Activated T-cell treated with anti-CD3 and anti-CD28 coated beads for 4 hours (primary cell): Measurements from ENCODE around the gene CTNND2.
"Not testable (repeated sequence)": the region's sequence is repeated elsewhere in the genome, so short reads cannot be mapped to it uniquely, and the experiment has no call there.

Experiments used
- DNase-seq: peaks from one replicate; pipeline ENCODE4 v3.0.0-alpha.2; 2020

CTNND2 gene

DNA sequence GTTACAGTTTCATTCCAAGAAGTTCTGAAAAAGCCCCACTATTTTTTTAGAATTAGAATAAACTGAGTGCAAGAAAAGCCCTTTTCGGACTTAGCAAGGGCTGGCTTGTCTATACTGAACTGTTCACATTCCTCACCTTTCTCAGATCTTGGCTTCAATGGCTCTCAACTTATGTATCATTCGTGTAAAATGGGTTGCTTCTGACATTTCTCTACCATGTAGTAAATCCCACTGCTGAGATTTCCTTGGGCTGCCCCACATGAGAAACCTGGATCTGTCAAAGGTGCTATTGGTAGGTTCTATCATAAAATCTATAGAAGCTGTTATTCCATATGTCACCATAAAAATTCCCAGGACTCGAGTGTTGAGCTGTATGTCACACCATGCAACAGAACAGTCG lies 454.3 kb downstream of the CTNND2 start:
- no peak for DNase-seq

DNA sequence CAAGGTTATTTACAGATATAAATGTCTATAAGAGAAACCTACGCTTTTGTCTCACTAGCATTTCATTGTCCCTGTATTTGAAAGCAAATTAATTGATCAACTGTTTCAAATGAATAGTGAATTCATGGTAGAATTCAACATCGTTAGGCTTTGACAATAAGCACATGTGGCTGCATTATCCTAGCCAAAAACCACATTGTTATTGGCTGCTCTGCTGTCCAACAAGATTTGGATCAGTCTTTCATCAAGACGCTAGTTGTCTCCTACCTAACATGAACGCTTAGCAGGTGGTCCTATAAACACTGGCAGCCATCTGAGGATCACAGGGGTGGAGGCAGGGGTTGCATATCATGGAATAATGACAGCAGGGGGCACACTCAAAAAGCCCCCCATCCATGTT lies 455.0 kb downstream of the CTNND2 start:
- DNase-seq, result no peak

DNA sequence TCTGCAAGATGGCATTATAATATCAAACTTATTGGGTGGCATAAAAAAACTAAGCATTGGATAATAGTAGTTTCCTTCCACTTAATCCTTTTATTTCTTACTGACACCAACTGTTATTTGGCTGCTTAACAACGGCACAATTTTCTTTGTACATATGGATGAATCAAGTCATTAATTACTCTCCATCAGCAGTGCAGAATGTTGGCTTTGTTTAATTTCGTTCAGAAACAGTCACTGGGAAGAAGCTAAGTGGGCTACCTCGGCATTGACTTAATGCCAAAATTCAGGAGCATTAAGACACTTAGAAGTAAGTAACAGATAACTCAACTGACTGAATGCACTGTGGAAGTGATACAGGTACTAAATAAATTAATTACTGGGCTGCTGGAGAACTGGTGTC lies 460.4 kb downstream of the CTNND2 start:
- DNase-seq, result no peak

DNA sequence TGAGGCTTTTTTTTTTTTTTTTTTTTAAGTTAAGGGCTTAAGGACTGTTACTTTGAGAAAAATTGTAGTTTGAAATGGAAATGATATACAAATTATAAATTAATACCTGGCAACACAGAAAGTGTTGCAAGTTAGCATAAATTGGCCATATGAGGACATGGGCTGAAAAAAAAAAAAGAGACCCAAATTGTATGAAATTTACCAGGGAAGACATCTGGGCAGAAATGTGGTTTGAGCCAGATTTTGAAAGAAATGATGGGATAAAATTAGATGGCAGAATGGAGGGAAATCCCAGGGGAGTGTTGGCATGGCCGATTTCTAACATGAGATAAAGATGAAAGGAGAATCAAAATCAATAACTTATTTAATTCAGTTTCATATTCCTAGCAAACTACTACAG lies 472.1 kb downstream of the CTNND2 start:
- no peak for DNase-seq

DNA sequence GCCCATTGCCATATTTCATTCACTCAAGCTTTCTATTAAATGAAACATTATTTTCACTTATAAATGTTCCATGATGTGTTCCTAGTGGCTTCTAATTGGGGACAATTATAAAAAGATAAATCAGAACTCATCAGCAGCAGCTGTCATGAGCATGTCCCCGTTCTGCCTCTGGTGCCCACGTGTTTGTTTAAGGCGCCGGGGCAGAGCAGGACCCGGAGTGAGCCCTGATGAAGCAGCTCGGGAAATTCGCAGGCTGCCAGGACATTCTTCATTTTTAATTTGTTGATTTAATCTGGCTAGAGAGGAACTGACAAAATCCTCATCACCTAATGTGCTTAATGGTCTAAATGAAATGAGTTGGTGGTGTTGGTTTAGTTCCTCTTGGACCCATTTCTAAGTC lies 475.0 kb downstream of the CTNND2 start:
- no peak for DNase-seq

DNA sequence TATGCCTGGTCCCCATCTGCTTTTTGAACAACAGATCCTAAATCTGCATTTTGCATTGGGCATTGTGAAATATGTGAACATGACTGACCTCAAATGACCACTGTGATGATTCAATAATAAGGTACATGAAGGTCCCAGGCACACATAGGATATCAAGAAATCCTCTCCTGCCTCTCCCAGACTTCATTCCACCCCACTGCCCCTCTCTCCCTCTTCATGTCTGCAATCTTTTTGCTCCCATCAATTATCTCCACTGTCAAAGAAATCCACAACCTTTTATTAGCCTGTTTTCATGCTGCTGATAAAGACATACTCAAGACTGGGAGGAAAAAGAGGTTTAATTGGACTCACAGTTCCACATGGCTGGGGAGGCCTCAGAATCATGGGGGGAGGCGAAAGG lies 476.7 kb downstream of the CTNND2 start:
- DNase-seq, result no peak

DNA sequence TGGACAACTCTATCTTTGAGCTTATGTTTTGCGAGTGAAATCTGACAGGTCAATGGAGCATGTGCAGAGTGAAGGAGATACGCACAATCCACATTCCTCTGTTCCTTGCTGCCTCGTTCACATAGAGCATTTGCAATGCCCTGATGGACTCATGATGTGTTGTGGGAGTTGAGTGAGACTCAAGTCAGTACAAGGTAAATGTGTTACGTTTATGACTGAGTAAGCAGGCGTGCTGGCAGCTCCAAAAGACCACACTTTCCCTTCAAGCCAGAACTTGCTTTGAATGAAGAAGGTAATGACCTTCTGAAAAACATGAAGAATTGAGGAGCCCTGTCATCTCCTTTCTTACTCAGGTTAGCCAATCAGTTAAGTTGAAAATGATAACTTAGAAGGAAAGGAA lies 477.8 kb downstream of the CTNND2 start:
- no peak for DNase-seq

DNA sequence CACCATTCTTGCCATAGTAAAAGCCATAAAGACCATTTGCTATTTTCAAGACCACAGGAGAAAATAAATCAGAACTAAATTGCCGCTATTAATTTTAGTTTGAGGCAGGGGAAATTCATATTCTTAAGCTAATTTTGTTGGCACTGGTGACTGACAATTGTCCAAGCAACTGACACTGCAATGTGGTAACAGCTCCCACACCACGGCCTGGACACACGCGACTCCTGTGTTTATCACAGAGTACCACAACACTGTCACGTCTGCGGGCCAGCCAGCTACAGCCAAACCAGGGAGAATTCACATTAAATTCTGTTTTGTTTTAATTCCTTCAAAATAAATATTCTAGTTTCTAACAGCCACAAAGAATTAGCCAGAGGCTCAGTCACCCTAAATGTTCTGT lies 481.9 kb downstream of the CTNND2 start:
- DNase-seq, result no peak

DNA sequence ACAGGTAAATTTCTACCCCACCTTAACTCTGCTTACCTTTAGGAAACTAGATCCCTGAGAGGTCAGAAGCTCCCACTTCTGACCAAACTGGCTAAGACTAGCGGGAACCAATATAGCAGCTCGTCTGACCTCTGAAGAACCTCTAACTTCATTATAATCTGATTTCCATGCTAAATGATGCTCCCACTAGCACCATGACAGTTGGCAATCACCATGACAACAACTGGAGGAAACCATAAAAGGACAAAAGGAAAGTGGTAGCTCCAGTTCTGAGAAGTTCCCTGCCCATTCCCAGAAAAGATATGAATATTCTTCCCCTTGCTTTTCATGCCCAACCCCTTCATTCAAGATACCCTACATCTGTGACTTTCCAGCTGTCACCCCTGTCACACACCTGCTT lies 483.3 kb downstream of the CTNND2 start:
- no peak for DNase-seq

DNA sequence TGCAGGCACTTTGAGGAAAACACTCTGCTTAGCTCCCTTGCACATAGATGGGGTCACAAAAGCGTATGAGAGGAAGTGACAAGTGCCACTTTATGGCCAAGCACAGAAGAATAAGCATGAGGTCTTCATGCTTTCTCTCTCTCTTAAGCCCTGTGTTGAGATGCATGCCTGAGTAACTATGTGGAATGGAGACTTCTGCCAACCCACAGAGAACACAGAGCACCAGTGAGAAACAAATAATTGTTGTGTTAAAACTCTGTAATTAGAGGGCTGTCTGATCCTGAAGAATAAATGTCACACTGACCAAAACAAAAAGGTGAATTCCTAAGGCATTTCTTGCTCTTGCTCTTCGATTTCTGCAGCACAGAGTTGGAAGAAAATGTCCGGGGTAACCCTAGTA lies 488.5 kb downstream of the CTNND2 start:
- DNase-seq, result no peak

DNA sequence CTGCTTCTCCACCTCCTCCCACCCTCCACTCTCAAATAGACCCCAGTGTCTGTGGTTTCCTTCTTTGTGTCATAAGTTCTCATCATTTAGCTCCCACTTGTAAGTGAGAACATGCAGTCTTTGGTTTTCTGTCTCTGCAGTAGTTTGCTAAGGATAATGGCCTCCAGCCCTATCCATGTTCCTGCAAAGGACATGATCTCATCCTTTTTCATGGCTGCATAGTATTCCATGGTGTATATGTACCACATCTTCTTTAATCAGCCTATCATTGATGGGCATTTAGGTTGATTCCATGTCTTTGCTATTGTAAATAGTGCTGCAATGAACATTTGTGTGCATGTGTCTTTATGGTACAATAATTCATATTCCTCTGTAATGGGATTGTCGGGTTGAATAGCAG lies 489.5 kb downstream of the CTNND2 start:
- not testable (repeated sequence) for DNase-seq

DNA sequence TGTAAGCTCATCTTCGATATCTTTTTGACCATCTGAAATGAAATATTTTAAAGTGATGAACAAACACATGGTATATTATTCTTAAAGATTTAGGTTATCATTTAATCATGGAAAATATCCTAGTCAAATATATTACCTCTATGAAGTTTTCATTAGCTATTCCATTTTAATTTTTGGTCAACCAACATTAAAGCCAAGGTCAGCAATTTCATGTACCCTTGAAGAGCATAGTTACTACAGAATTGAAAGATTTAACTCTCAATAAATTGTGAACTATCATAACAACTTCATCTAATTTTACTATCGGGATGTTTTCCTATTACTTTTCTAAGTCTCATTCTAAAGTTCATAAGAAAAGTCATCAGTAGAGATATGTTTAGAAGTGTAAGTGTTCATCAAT lies 492.6 kb downstream of the CTNND2 start:
- DNase-seq, result no peak

DNA sequence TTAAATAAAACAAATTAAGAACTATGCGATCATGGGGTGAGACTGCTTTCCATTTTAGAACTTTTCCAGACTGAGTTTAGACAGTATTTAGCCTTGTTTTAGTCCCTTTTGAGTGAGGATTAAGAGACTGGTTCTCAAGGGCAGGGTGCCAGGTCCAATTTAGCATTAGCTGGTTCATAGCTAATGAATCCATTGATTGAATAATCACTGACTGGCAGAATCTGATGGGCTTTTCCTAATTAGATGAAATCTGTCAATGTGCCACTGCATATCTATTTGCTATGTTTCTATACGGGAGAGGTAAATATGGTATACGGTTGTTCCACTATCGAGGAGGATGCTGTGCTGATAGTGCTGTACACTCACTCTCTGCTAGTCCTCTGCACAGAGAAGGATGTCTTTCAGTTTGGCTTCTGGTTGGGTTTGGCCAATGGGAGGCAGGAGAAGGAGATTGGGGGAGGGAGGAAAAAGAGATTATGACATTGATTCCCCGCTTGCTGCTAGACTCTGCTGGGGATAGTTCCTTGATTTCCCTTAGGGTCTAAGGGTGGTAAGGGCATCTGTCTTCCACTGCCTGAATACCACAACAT lies 496.6 kb downstream of the CTNND2 start:
- DNase-seq, result no peak

DNA sequence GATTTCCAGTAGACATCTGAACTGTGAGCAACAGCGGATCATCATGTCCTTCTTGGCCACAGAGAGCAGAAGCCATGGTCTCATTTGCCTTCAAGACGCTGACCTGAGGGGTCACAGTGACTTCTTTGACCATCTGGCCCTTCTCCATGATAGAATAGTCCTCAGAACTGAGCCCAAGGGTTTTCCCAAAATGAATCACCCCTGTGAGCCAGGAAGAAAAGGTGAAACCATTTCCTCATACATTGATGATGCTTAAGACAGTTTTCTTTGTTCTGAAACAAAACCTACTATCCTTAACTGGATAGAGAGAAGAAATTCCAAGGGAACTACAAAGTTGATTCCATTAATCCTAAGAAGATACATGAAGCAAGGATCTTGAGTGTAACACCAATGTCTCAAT lies 503.9 kb downstream of the CTNND2 start:
- no peak for DNase-seq

DNA sequence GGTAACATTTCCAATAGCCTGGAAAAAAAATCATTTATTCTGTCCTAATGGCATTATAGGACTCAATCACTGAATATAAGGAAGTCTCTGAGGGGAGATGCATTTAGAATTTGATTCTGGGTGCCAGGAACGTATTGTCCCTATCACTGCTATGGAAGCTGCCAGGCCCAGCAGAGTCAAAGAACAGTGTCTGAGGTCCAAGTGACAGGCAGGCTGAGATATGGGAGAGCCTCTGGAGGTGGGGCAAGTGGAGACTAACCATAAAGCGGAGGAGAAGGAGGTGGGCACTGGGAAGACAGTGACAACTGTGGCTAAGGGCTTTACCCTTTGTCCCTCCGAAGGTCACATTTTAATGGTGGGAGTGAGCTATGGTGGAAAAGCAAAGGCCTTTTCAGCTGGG lies 505.5 kb downstream of the CTNND2 start:
- no peak for DNase-seq

DNA sequence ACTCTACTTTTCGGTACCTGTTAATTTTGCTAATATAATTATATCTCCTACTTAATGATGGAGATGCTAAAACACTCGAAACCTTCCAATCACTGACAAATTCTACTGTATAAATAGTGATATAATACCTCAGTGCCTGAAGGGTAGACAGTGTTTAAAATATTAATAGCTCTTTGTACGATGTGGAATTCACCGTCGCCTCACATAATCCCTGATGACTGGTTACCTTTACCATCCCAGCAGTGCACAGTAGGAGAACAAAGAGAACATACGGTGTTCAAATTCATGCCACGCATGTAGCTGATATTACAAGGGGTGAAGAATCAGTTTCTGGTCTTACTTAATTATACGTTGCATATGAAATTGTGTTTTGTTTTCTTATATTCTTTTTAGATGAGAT lies 506.7 kb downstream of the CTNND2 start:
- no peak for DNase-seq

DNA sequence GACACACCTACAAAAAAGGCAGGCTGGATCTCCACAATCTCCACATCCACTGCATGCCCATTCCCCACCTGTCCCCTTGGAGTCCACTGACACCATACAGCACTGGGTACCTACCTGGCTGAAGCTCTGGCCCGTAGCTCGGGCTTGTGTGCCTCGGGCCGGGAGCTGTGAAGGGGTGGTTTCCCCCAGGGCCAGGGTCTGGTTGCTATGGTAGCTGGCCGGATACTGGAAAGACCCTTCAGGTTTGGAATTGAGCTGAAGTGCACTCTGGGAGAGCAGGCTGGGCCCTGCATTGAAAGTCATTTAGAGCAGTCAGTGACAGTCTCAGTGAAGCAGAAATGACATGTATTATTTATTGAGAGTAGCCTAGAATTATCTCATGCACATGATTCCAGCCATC lies 507.3 kb downstream of the CTNND2 start:
- DNase-seq, result no peak

DNA sequence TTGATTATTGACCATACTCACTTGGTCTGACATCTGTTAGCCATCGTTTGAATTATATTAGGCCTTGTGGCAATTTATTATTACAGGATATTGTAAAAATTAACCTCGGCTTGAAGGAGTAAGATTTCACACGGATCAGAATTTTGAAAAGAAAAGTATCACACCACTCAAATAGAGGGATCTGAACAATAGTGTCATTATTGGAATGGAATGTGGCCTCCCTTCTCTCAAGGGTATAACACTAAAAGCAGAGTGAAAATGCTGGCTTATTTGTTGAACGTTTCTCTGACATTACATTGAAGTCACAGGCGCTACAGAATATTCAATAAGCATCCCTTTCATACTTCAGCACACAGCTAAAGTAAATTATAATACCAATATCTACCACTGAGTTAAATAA lies 509.3 kb downstream of the CTNND2 start:
- no peak for DNase-seq

DNA sequence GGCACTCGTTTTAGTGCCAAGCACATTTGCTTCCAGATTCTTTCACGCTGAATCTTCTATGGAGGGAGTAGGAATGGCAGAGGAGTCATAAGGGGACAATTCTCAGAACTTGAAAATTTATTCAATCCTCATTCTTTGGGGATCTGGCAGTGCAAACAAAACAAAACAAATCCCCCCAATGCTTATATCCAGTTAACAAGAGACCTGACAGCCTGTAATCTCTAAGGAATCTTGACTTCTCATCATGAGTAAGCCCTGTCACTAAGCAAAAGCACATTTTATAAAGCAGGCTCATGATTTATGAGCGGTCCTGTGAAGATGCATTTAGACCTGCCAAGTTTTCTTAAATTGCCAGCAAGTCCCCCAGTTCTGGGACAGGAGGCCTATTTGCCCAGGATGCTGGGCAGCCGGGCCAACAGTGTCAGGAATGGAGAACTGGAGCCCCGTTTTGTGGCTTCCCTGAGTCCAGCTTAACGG lies 513.9 kb downstream of the CTNND2 start:
- no peak for DNase-seq

DNA sequence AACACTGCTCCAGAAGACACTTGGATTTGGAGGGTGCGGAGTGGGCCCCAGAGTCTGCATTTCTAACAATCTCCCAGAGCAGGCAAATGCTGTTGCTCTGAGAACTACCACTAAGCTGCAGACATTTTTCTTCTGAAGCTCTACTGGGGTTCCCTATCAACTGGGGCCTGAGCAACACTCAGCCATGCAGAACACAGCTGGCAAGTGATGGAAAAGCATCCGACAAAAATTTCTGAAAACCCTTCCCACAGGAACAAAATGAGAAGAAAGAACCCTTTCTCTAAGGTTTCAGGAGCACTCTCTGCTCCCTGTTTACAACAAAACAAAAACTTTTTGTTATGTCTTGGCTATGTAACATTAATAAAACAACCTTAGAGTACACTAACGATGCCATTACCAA lies 516.9 kb downstream of the CTNND2 start:
- no peak for DNase-seq

DNA sequence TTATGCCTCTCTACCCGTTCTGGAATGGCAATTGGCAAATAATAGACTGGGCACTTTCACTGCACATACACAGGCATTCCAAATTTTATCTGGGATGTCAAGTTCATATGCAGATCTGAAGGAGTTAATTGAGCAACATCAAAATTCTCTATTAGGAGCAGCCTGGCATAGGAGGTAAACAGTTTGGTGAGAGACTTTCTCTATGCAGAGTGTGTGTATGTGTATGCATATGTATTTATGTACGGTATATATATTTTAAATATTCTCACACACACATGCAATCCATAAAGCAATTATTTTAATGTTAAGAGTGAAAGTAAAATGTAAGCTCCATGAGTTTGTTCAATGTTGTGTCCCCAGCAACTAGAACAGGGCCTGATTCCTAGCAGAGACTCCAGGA lies 517.8 kb downstream of the CTNND2 start:
- no peak for DNase-seq

DNA sequence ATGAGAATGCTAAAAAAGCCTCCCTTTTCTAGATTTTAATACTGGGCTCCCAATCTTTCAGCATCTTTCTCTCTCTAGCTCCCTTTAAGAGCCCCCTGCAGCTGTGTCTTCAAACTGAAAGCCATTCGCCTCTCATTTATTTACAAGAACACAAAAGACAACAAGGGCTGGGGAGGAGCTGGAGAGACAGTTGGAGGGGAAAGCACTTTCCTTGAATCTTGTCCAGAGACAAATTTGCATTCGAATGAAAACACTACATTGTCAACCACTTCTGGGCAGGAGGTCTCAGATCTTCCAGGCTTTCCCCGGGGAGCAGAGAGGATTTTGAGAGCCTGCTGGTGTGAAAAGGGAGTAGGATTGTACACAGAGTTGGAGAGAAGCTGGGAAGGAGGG lies 518.3 kb downstream of the CTNND2 start:
- no peak for DNase-seq

DNA sequence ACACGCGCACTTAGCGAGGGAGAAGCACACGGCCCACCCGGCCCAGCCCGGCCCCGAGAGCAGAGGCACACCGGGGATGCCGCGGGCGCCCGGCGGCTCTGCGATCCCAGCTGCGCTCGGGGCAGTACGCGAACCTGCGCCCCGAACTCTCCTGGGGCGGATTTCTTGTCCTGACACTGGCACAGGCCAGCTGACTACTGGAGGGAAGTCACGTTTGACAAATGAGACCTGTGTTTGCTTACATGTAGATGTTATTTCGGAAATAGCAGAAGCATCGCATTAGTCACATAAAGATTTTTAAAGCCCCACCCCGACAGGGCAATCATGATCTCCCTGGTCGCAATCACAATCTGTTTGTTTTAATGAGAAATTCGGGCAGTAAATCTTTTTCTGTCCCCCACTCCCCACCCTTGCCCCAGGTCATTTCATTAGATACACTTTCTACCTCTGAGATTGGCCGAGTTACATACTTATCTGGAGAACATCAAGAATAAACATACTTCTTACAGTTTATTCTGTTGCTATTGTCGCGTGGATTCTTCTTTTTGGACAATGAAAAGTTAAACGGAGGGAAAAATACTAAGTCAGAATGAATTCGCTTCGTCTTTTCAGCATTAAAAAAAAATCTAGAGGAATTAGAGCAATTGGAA lies 518.9 kb downstream of the CTNND2 start:
- DNase-seq, result no peak

DNA sequence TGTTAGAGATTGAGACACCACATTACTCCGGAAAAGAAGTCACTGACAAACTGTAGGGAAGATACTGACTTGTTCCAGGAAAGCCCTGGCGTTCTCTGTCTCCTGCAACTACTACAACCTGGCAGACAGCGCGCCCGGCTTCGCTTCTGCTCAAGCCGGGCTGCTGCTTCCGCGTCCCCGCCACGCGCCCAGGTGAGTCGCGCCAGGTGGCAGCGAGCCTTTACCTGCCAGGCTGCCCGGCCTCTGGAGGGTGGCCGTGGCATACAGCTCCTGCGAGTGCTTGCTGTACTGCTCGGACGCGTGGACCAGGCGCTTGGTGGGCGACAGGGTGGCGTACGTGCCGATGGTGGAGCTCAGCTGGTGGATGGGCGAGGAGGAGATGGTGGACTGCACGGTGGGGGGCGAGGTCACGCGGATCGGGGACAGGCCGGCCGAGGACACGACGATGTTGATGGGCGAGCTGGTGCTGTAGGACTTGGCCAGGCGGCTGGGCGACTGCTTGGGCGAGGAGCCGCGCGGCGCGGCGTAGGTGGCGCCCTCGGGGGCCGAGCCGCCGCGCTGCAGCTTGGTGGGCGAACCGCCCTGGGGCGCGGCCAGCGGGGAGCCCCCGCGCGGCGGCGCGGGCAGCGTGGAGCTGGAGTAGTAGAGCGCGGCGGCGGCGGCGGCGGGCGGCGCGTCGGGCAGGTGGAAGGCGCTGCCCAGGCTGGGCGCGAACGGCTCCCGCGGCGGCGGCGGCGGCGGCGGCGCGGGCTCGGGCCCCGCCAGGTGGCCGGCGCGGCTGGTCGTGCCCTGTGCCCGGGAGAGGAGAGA lies 519.6 kb downstream of the CTNND2 start:
- DNase-seq, result no peak
